SK-N-SH (cell line): ENCODE results near the gene ROR2.

Source experiments
- CTCF ChIP-seq: fragments of 200-600 bp; sonication (generic); IDR thresholded peaks from 2 replicates; pipeline ENCODE4 v1.6.1; 2017; ENCODE audit warnings: antibody characterized with exemption, mild to moderate bottlenecking, moderate library complexity
- EP300 ChIP-seq, 2 experiments: IDR thresholded peaks; 2 replicates each; pipeline versions ENCODE4 v1.4.0 to v1.6.1; 2012; ENCODE audit warnings: borderline replicate concordance in 1 of 2, low read depth in 1 of 2, low read length in 1 of 2
- GABPA ChIP-seq: IDR thresholded peaks from 2 replicates; pipeline ENCODE4 v1.4.0; 2012; ENCODE audit warnings: low read depth, mild to moderate bottlenecking
- MAX ChIP-seq: IDR thresholded peaks from 2 replicates; pipeline ENCODE4 v1.4.0; 2012; ENCODE audit warnings: low read depth
- NFIC ChIP-seq: IDR thresholded peaks from 2 replicates; pipeline ENCODE4 v1.4.0; 2012; ENCODE audit warnings: borderline replicate concordance
- YY1 ChIP-seq: IDR thresholded peaks from 2 replicates; pipeline ENCODE4 v1.4.0; 2012; ENCODE audit warnings: low read depth, mild to moderate bottlenecking
- TF ChIP-seq, protein P1 (sequence below): IDR thresholded peaks from 2 replicates; pipeline ENCODE4 v1.6.1; 2012; ENCODE audit warnings: mild to moderate bottlenecking, low read depth, low read length, moderate library complexity
- TF ChIP-seq, protein P2 (sequence below): IDR thresholded peaks from 2 replicates; pipeline ENCODE4 v1.4.0; 2012; ENCODE audit warnings: low read depth, borderline replicate concordance

DNA sequence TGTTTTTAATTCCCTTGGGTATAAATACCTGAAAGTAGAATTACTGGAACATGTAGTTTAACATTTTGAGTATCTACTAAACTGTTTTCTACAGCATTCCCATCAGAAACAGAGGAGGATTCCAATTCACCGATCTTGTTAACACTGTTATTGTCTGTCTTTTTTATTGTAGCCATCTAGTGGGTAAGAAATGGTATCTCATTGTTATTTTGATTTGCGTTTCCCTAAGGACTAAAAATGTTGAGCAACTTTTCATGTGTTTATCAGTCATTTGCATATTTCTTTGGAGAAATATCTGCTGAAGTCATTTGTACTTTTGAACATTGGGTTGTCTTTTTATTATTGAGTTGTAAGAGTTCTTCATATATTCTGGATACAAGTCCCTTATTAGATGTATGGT, 391.1 kb downstream of the ROR2 start:
- no peak; the same call in 1 of the 2 replicates for TF ChIP-seq CTCF
- TF ChIP-seq EP300 (IDR thresholded peaks at IDR 0.05; ENCODE audit: borderline replicate concordance in 1 of 2, low read depth in 1 of 2, low read length in 1 of 2) = no peak
- no peak for TF ChIP-seq MAX
- TF ChIP-seq NFIC = no peak
- TF ChIP-seq, protein P1, sequence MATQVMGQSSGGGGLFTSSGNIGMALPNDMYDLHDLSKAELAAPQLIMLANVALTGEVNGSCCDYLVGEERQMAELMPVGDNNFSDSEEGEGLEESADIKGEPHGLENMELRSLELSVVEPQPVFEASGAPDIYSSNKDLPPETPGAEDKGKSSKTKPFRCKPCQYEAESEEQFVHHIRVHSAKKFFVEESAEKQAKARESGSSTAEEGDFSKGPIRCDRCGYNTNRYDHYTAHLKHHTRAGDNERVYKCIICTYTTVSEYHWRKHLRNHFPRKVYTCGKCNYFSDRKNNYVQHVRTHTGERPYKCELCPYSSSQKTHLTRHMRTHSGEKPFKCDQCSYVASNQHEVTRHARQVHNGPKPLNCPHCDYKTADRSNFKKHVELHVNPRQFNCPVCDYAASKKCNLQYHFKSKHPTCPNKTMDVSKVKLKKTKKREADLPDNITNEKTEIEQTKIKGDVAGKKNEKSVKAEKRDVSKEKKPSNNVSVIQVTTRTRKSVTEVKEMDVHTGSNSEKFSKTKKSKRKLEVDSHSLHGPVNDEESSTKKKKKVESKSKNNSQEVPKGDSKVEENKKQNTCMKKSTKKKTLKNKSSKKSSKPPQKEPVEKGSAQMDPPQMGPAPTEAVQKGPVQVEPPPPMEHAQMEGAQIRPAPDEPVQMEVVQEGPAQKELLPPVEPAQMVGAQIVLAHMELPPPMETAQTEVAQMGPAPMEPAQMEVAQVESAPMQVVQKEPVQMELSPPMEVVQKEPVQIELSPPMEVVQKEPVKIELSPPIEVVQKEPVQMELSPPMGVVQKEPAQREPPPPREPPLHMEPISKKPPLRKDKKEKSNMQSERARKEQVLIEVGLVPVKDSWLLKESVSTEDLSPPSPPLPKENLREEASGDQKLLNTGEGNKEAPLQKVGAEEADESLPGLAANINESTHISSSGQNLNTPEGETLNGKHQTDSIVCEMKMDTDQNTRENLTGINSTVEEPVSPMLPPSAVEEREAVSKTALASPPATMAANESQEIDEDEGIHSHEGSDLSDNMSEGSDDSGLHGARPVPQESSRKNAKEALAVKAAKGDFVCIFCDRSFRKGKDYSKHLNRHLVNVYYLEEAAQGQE = no peak
- TF ChIP-seq YY1 = no peak
- no peak for TF ChIP-seq GABPA
- TF ChIP-seq, protein P2, sequence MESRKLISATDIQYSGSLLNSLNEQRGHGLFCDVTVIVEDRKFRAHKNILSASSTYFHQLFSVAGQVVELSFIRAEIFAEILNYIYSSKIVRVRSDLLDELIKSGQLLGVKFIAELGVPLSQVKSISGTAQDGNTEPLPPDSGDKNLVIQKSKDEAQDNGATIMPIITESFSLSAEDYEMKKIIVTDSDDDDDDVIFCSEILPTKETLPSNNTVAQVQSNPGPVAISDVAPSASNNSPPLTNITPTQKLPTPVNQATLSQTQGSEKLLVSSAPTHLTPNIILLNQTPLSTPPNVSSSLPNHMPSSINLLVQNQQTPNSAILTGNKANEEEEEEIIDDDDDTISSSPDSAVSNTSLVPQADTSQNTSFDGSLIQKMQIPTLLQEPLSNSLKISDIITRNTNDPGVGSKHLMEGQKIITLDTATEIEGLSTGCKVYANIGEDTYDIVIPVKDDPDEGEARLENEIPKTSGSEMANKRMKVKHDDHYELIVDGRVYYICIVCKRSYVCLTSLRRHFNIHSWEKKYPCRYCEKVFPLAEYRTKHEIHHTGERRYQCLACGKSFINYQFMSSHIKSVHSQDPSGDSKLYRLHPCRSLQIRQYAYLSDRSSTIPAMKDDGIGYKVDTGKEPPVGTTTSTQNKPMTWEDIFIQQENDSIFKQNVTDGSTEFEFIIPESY = no peak
